ENCODE data around the gene DYRK3.

Gene DYRK3

GRCh38 chr1:206684478-206685333, 49.4 kb downstream of the DYRK3 start, which contains the start of gene MAPKAPK2:
Gene MAPKAPK2 (plus strand): TSS chr1:206684905. CDS start chr1:206685230, 325 bp downstream.
- DNase-seq: peak; percentile 5

GRCh38 chr1:206685334-206685768, 50.0 kb downstream of the DYRK3 start:
- no peak for DNase-seq

GRCh38 chr1:206685769-206686477, 50.6 kb downstream of the DYRK3 start:
- DNase-seq: peak; percentile 12

- no peak for DNase-seq
These were observed 51.3 kb downstream of the DYRK3 start for GRCh38 chr1:206686478-206687249.

GRCh38 chr1:206687251-206687914, 52.0 kb downstream of the DYRK3 start:
- no peak for DNase-seq

GRCh38 chr1:206687915-206688442, 52.6 kb downstream of the DYRK3 start:
- DNase-seq: no peak

GRCh38 chr1:206690516-206690915, 55.2 kb downstream of the DYRK3 start:
- DNase-seq: no peak

GRCh38 chr1:206691604-206692003, 56.3 kb downstream of the DYRK3 start:
- DNase-seq: no peak

- DNase-seq: no peak
These were observed 57.7 kb downstream of the DYRK3 start for GRCh38 chr1:206693029-206693428.

- DNase-seq: no peak
These were observed 58.3 kb downstream of the DYRK3 start for GRCh38 chr1:206693592-206693991.

- no peak for DNase-seq
These were observed 59.1 kb downstream of the DYRK3 start for GRCh38 chr1:206694171-206695124.

GRCh38 chr1:206695733-206696132, 60.4 kb downstream of the DYRK3 start:
- DNase-seq: no peak

GRCh38 chr1:206696812-206697585, 61.7 kb downstream of the DYRK3 start:
- no peak for DNase-seq

GRCh38 chr1:206698011-206698410, 62.7 kb downstream of the DYRK3 start:
- no peak for DNase-seq

Data from NCI-H526 treated with DMSO at 0.1 percent for 48 hours (cell line).